Measurements from ENCODE around the gene NCOA7.

Gene NCOA7

GRCh38 chr6:125832391-125833117 is 41.8 kb downstream of the NCOA7 start:
- peaks cover 0 to 6% of the 10 kb centered on the region in 2 donors for H3K4me1 ChIP-seq (ENCODE audit: control insufficient read depth in 2 of 2, insufficient read depth in 1 of 2, low read depth in 1 of 2, low read length in 2 of 2)
- H3K9ac ChIP-seq (ENCODE audit: low read depth, low read length, poor library complexity): no peak overlapping the region
- H3K18ac ChIP-seq (ENCODE audit: low read length): no peak overlapping the region
- H3K36me3 ChIP-seq (replicated peaks in 1 of 2; ENCODE audit: control insufficient read depth in 2 of 2, insufficient read depth in 2 of 2, low read length in 2 of 2): no peaks in the 10 kb centered on the region
- no peak overlapping the region for H3K4ac ChIP-seq (ENCODE audit: low read length)
- H3K9me3 ChIP-seq (replicated peaks in 1 of 2; ENCODE audit: control insufficient read depth in 2 of 2, insufficient read depth in 1 of 2, low read depth in 1 of 2, low read length in 2 of 2): no peaks in the 10 kb centered on the region
- H3K4me2 ChIP-seq (ENCODE audit: insufficient read depth, low read length, poor library complexity, severe bottlenecking): no peak overlapping the region
- DNase-seq (ENCODE audit: low spot score): no peak
- no peak overlapping the region for H2AK5ac ChIP-seq (ENCODE audit: low read depth, low read length)
- no peaks in the 10 kb centered on the region for H3K27me3 ChIP-seq (ENCODE audit: control insufficient read depth in 3 of 3, insufficient read depth in 3 of 3, low read depth in 1 of 3, low read length in 3 of 3)
- H3K4me3 ChIP-seq (ENCODE audit: low read length in 2 of 2): no peak overlapping the region
- no peak overlapping the region for H2BK12ac ChIP-seq (ENCODE audit: low read length)
- no peaks in the 10 kb centered on the region for H3K79me1 ChIP-seq (ENCODE audit: low read depth, low read length)
- no peak overlapping the region for H3K27ac ChIP-seq (replicated peaks; ENCODE audit: low read length)
- no CpG with 5 or more reads among the region's 5 CpGs for WGBS, 2 donors (ENCODE audit: extremely low coverage in 2 of 2, insufficient read length in 2 of 2, insufficient replicate concordance in 1 of 2)
- no peak overlapping the region for H3K14ac ChIP-seq (ENCODE audit: low read length)
- no peak overlapping the region for H4K91ac ChIP-seq (ENCODE audit: low read depth, low read length, poor library complexity)
- H2AFZ ChIP-seq (ENCODE audit: low read length): no peak overlapping the region
- no peak overlapping the region for H2BK5ac ChIP-seq (ENCODE audit: low read length)
- no peak overlapping the region for H3K23ac ChIP-seq (ENCODE audit: low read depth, low read length, poor library complexity)
- H2BK15ac ChIP-seq (ENCODE audit: low read length): no peak overlapping the region
- no peak overlapping the region for H2BK120ac ChIP-seq (ENCODE audit: low read depth, low read length)
- H4K8ac ChIP-seq (ENCODE audit: low read depth, low read length): no peak overlapping the region

GRCh38 chr6:125834348-125834747 is 43.6 kb downstream of the NCOA7 start:
- Histone ChIP-seq H2BK120ac (ENCODE audit: low read depth, low read length) (no peak overlapping the region), H3K4me2 (ENCODE audit: insufficient read depth, low read length, poor library complexity, severe bottlenecking) (no peak overlapping the region), H3K4me1 (ENCODE audit: control insufficient read depth in 2 of 2, insufficient read depth in 1 of 2, low read depth in 1 of 2, low read length in 2 of 2) (peaks cover 0 to 6% of the 10 kb centered on the region in 2 donors), H2BK12ac (ENCODE audit: low read length) (no peak overlapping the region), H3K23ac (ENCODE audit: low read depth, low read length, poor library complexity) (no peak overlapping the region), H3K36me3 (replicated peaks in 1 of 2; ENCODE audit: control insufficient read depth in 2 of 2, insufficient read depth in 2 of 2, low read length in 2 of 2) (no peaks in the 10 kb centered on the region), H3K9me3 (replicated peaks in 1 of 2; ENCODE audit: control insufficient read depth in 2 of 2, insufficient read depth in 1 of 2, low read depth in 1 of 2, low read length in 2 of 2) (no peaks in the 10 kb centered on the region), H3K9ac (ENCODE audit: low read depth, low read length, poor library complexity) (no peak overlapping the region), H4K91ac (ENCODE audit: low read depth, low read length, poor library complexity) (no peak overlapping the region), H3K4ac (ENCODE audit: low read length) (no peak overlapping the region), H2BK5ac (ENCODE audit: low read length) (no peak overlapping the region), H2AFZ (ENCODE audit: low read length) (no peak overlapping the region), H3K18ac (ENCODE audit: low read length) (no peak overlapping the region), H3K14ac (ENCODE audit: low read length) (no peak overlapping the region), H3K4me3 (ENCODE audit: low read length in 2 of 2) (no peak overlapping the region), H3K27me3 (ENCODE audit: control insufficient read depth in 3 of 3, insufficient read depth in 3 of 3, low read depth in 1 of 3, low read length in 3 of 3) (no peaks in the 10 kb centered on the region), H4K8ac (ENCODE audit: low read depth, low read length) (no peak overlapping the region), H2AK5ac (ENCODE audit: low read depth, low read length) (no peak overlapping the region), H3K79me1 (ENCODE audit: low read depth, low read length) (no peaks in the 10 kb centered on the region), H2BK15ac (ENCODE audit: low read length) (no peak overlapping the region), H3K27ac (replicated peaks; ENCODE audit: low read length) (no peak overlapping the region)
- WGBS, 2 donors (ENCODE audit: extremely low coverage in 2 of 2, insufficient read length in 2 of 2, insufficient replicate concordance in 1 of 2): no CpG with 5 or more reads among the region's 2 CpGs
- no peak for DNase-seq (ENCODE audit: low spot score)

GRCh38 chr6:125835221-125835744 is 44.5 kb downstream of the NCOA7 start:
- no peak overlapping the region for H2BK5ac ChIP-seq (ENCODE audit: low read length)
- no peak overlapping the region for H3K27ac ChIP-seq (replicated peaks; ENCODE audit: low read length)
- H2BK12ac ChIP-seq (ENCODE audit: low read length): no peak overlapping the region
- no peak overlapping the region for H3K9ac ChIP-seq (ENCODE audit: low read depth, low read length, poor library complexity)
- H2BK15ac ChIP-seq (ENCODE audit: low read length): no peak overlapping the region
- no peak overlapping the region for H2BK120ac ChIP-seq (ENCODE audit: low read depth, low read length)
- H3K4ac ChIP-seq (ENCODE audit: low read length): no peak overlapping the region
- no CpG with 5 or more reads among the region's 2 CpGs for WGBS, 2 donors (ENCODE audit: extremely low coverage in 2 of 2, insufficient read length in 2 of 2, insufficient replicate concordance in 1 of 2)
- no peak for DNase-seq (ENCODE audit: low spot score)
- H3K79me1 ChIP-seq (ENCODE audit: low read depth, low read length): no peaks in the 10 kb centered on the region
- no peak overlapping the region for H3K23ac ChIP-seq (ENCODE audit: low read depth, low read length, poor library complexity)
- H3K4me1 ChIP-seq (ENCODE audit: control insufficient read depth in 2 of 2, insufficient read depth in 1 of 2, low read depth in 1 of 2, low read length in 2 of 2): peaks cover 0 to 6% of the 10 kb centered on the region in 2 donors
- H3K18ac ChIP-seq (ENCODE audit: low read length): no peak overlapping the region
- no peak overlapping the region for H4K91ac ChIP-seq (ENCODE audit: low read depth, low read length, poor library complexity)
- H3K27me3 ChIP-seq (ENCODE audit: control insufficient read depth in 3 of 3, insufficient read depth in 3 of 3, low read depth in 1 of 3, low read length in 3 of 3): no peaks in the 10 kb centered on the region
- no peak overlapping the region for H4K8ac ChIP-seq (ENCODE audit: low read depth, low read length)
- H3K36me3 ChIP-seq (replicated peaks in 1 of 2; ENCODE audit: control insufficient read depth in 2 of 2, insufficient read depth in 2 of 2, low read length in 2 of 2): no peaks in the 10 kb centered on the region
- H2AK5ac ChIP-seq (ENCODE audit: low read depth, low read length): no peak overlapping the region
- no peaks in the 10 kb centered on the region for H3K9me3 ChIP-seq (replicated peaks in 1 of 2; ENCODE audit: control insufficient read depth in 2 of 2, insufficient read depth in 1 of 2, low read depth in 1 of 2, low read length in 2 of 2)
- H3K14ac ChIP-seq (ENCODE audit: low read length): no peak overlapping the region
- H3K4me3 ChIP-seq (ENCODE audit: low read length in 2 of 2): no peak overlapping the region
- no peak overlapping the region for H3K4me2 ChIP-seq (ENCODE audit: insufficient read depth, low read length, poor library complexity, severe bottlenecking)
- H2AFZ ChIP-seq (ENCODE audit: low read length): no peak overlapping the region

- H3K4me2 ChIP-seq (ENCODE audit: insufficient read depth, low read length, poor library complexity, severe bottlenecking): no peak overlapping the region
- H3K18ac ChIP-seq (ENCODE audit: low read length): no peak overlapping the region
- no peak overlapping the region for H2AK5ac ChIP-seq (ENCODE audit: low read depth, low read length)
- H2BK15ac ChIP-seq (ENCODE audit: low read length): no peak overlapping the region
- no peaks in the 10 kb centered on the region for H3K79me1 ChIP-seq (ENCODE audit: low read depth, low read length)
- H2AFZ ChIP-seq (ENCODE audit: low read length): no peak overlapping the region
- H2BK120ac ChIP-seq (ENCODE audit: low read depth, low read length): no peak overlapping the region
- no peak overlapping the region for H3K4ac ChIP-seq (ENCODE audit: low read length)
- H3K4me1 ChIP-seq (ENCODE audit: control insufficient read depth in 2 of 2, insufficient read depth in 1 of 2, low read depth in 1 of 2, low read length in 2 of 2): peaks cover 0 to 6% of the 10 kb centered on the region in 2 donors
- no peak overlapping the region for H2BK5ac ChIP-seq (ENCODE audit: low read length)
- no peak overlapping the region for H2BK12ac ChIP-seq (ENCODE audit: low read length)
- no peaks in the 10 kb centered on the region for H3K9me3 ChIP-seq (replicated peaks in 1 of 2; ENCODE audit: control insufficient read depth in 2 of 2, insufficient read depth in 1 of 2, low read depth in 1 of 2, low read length in 2 of 2)
- WGBS, 2 donors (ENCODE audit: extremely low coverage in 2 of 2, insufficient read length in 2 of 2, insufficient replicate concordance in 1 of 2): no CpG with 5 or more reads among the region's 2 CpGs
- no peak overlapping the region for H4K91ac ChIP-seq (ENCODE audit: low read depth, low read length, poor library complexity)
- no peak overlapping the region for H3K4me3 ChIP-seq (ENCODE audit: low read length in 2 of 2)
- DNase-seq (ENCODE audit: low spot score): no peak
- H3K23ac ChIP-seq (ENCODE audit: low read depth, low read length, poor library complexity): no peak overlapping the region
- H3K27ac ChIP-seq (replicated peaks; ENCODE audit: low read length): no peak overlapping the region
- no peaks in the 10 kb centered on the region for H3K36me3 ChIP-seq (replicated peaks in 1 of 2; ENCODE audit: control insufficient read depth in 2 of 2, insufficient read depth in 2 of 2, low read length in 2 of 2)
- H3K14ac ChIP-seq (ENCODE audit: low read length): no peak overlapping the region
- no peak overlapping the region for H3K9ac ChIP-seq (ENCODE audit: low read depth, low read length, poor library complexity)
- H4K8ac ChIP-seq (ENCODE audit: low read depth, low read length): no peak overlapping the region
- H3K27me3 ChIP-seq (ENCODE audit: control insufficient read depth in 3 of 3, insufficient read depth in 3 of 3, low read depth in 1 of 3, low read length in 3 of 3): no peaks in the 10 kb centered on the region
Measured at GRCh38 chr6:125836466-125836865, 45.7 kb downstream of the NCOA7 start.
